Measurements from ENCODE around the gene GABRQ. TPM values are rescaled to one million over a fixed set of nuclear protein-coding genes. Genes with fewer than 3 reads are reported as not detected.
"Not testable (repeated sequence)": the region's sequence is repeated elsewhere in the genome, so short reads cannot be mapped to it uniquely, and the experiment has no call there.

Gene GABRQ
- total RNA-seq, 1 experiment from 2014 or later = not detected

GRCh38 chrX:152663086-152663485 lies 25.4 kb downstream of the GABRQ start:
- no TSS peak for BruUV-seq (replicated peaks)
- peaks cover 3% of the 10 kb centered on the region for H3K9me3 Mint-ChIP-seq (ENCODE audit: low read depth, unreplicated experiment)
- peaks cover 18% of the 10 kb centered on the region for H3K27me3 Mint-ChIP-seq (ENCODE audit: unreplicated experiment)
- no peak overlapping the region for H3K4me3 Mint-ChIP-seq (ENCODE audit: low read depth, unreplicated experiment)
- no peak for TF ChIP-seq CTCF (IDR thresholded peaks at IDR 0.05; ENCODE audit: unreplicated experiment)
- intact Hi-C loops (cut with micrococcal nuclease; ENCODE audit: unreplicated experiment) = no loop called here
- no peaks in the 10 kb centered on the region for H3K4me1 Mint-ChIP-seq (ENCODE audit: low read depth, unreplicated experiment)
- no peak overlapping the region for H3K27ac Mint-ChIP-seq (ENCODE audit: unreplicated experiment)
- no peak for DNase-seq
- no peaks in the 10 kb centered on the region for H3K36me3 Mint-ChIP-seq (ENCODE audit: insufficient read depth, unreplicated experiment)
- CTCF ChIA-PET = no interaction called here

GRCh38 chrX:152674135-152674534 lies 36.4 kb downstream of the GABRQ start:
- no TSS peak for BruUV-seq (replicated peaks)
- no peaks in the 10 kb centered on the region for H3K27me3 Mint-ChIP-seq (ENCODE audit: unreplicated experiment)
- no peak for DNase-seq
- intact Hi-C loops (cut with micrococcal nuclease; ENCODE audit: unreplicated experiment) = no loop called here
- no peaks in the 10 kb centered on the region for H3K4me1 Mint-ChIP-seq (ENCODE audit: low read depth, unreplicated experiment)
- CTCF ChIA-PET = no interaction called here
- TF ChIP-seq CTCF (IDR thresholded peaks at IDR 0.05; ENCODE audit: unreplicated experiment) = no peak
- no peaks in the 10 kb centered on the region for H3K36me3 Mint-ChIP-seq (ENCODE audit: insufficient read depth, unreplicated experiment)
- H3K27ac Mint-ChIP-seq (ENCODE audit: unreplicated experiment) = no peak overlapping the region
- H3K9me3 Mint-ChIP-seq (ENCODE audit: low read depth, unreplicated experiment) = peaks cover 4% of the 10 kb centered on the region
- no peak overlapping the region for H3K4me3 Mint-ChIP-seq (ENCODE audit: low read depth, unreplicated experiment)

- H3K9me3 Mint-ChIP-seq (ENCODE audit: low read depth, unreplicated experiment); H3K4me3 Mint-ChIP-seq (ENCODE audit: low read depth, unreplicated experiment); H3K27ac Mint-ChIP-seq (ENCODE audit: unreplicated experiment); CTCF ChIA-PET; H3K4me1 Mint-ChIP-seq (ENCODE audit: low read depth, unreplicated experiment); DNase-seq; BruUV-seq (replicated peaks); H3K27me3 Mint-ChIP-seq (ENCODE audit: unreplicated experiment); H3K36me3 Mint-ChIP-seq (ENCODE audit: insufficient read depth, unreplicated experiment); intact Hi-C loops (cut with micrococcal nuclease; ENCODE audit: unreplicated experiment): not testable (repeated sequence)
These were observed 37.0 kb downstream of the GABRQ start for GRCh38 chrX:152674652-152675051.

GRCh38 chrX:152681012-152681411 lies 43.3 kb downstream of the GABRQ start:
- DNase-seq; H3K4me1 Mint-ChIP-seq (ENCODE audit: low read depth, unreplicated experiment); CTCF ChIA-PET; H3K27me3 Mint-ChIP-seq (ENCODE audit: unreplicated experiment); H3K27ac Mint-ChIP-seq (ENCODE audit: unreplicated experiment); H3K4me3 Mint-ChIP-seq (ENCODE audit: low read depth, unreplicated experiment); H3K9me3 Mint-ChIP-seq (ENCODE audit: low read depth, unreplicated experiment); intact Hi-C loops (cut with micrococcal nuclease; ENCODE audit: unreplicated experiment); BruUV-seq (replicated peaks); H3K36me3 Mint-ChIP-seq (ENCODE audit: insufficient read depth, unreplicated experiment): not testable (repeated sequence)

GRCh38 chrX:152697952-152698931 lies 60.5 kb downstream of the GABRQ start, which contains the start of gene MAGEA3:
Gene MAGEA3 (plus strand): TSS chrX:152698794. CDS start chrX:152700833, 2,039 bp downstream.
- H3K4me3 Mint-ChIP-seq (ENCODE audit: low read depth, unreplicated experiment); CTCF ChIA-PET; BruUV-seq (replicated peaks): not testable (repeated sequence)

GRCh38 chrX:152700390-152700789 lies 62.7 kb downstream of the GABRQ start:
- H3K4me1 Mint-ChIP-seq (ENCODE audit: low read depth, unreplicated experiment); CTCF ChIA-PET; H3K4me3 Mint-ChIP-seq (ENCODE audit: low read depth, unreplicated experiment): not testable (repeated sequence)

More at GRCh38 chrX:152697952-152698931, 60.5 kb downstream of the GABRQ start, which contains the start of gene MAGEA3:
- DNase-seq; H3K27ac Mint-ChIP-seq (ENCODE audit: unreplicated experiment); H3K4me1 Mint-ChIP-seq (ENCODE audit: low read depth, unreplicated experiment); H3K9me3 Mint-ChIP-seq (ENCODE audit: low read depth, unreplicated experiment); H3K36me3 Mint-ChIP-seq (ENCODE audit: insufficient read depth, unreplicated experiment); H3K27me3 Mint-ChIP-seq (ENCODE audit: unreplicated experiment); intact Hi-C loops (cut with micrococcal nuclease; ENCODE audit: unreplicated experiment): not testable (repeated sequence)

GRCh38 chrX:152706500-152706899 lies 68.8 kb downstream of the GABRQ start:
- H3K36me3 Mint-ChIP-seq (ENCODE audit: insufficient read depth, unreplicated experiment); BruUV-seq (replicated peaks); H3K27me3 Mint-ChIP-seq (ENCODE audit: unreplicated experiment); intact Hi-C loops (cut with micrococcal nuclease; ENCODE audit: unreplicated experiment); DNase-seq; H3K4me3 Mint-ChIP-seq (ENCODE audit: low read depth, unreplicated experiment); CTCF ChIA-PET; H3K9me3 Mint-ChIP-seq (ENCODE audit: low read depth, unreplicated experiment); H3K4me1 Mint-ChIP-seq (ENCODE audit: low read depth, unreplicated experiment); H3K27ac Mint-ChIP-seq (ENCODE audit: unreplicated experiment): not testable (repeated sequence)

More at GRCh38 chrX:152700390-152700789, 62.7 kb downstream of the GABRQ start:
- intact Hi-C loops (cut with micrococcal nuclease; ENCODE audit: unreplicated experiment); H3K9me3 Mint-ChIP-seq (ENCODE audit: low read depth, unreplicated experiment); H3K27ac Mint-ChIP-seq (ENCODE audit: unreplicated experiment); H3K27me3 Mint-ChIP-seq (ENCODE audit: unreplicated experiment); DNase-seq; H3K36me3 Mint-ChIP-seq (ENCODE audit: insufficient read depth, unreplicated experiment); BruUV-seq (replicated peaks): not testable (repeated sequence)
